ENCODE results near the gene S100A8.

S100A8 gene

GRCh38 chr1:153393926-153394325 lies 3.1 kb upstream of the S100A8 start:
- no peak for DNase-seq

GRCh38 chr1:153392822-153393221 lies 1.9 kb upstream of the S100A8 start:
- DNase-seq = no peak

DNA sequence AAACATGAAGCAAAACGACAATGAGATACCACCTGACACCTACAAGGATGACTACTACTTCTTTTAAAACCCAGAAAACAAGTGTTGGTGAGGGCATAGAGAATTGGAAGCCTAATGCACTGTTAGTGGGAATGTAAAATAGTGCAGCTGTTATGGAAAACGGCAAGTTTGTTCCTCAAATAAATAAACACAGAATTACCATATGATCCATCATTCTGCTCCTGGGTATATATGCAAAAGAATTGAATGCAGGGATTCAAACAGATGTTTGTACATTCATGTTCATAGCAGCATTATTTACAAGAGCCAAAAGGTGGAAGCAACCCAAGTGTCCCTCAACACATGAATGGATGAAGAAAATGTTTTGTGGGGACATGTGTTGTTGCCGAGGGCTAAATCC lies 1.4 kb upstream of the S100A8 start:
- DNase-seq = no peak

DNA sequence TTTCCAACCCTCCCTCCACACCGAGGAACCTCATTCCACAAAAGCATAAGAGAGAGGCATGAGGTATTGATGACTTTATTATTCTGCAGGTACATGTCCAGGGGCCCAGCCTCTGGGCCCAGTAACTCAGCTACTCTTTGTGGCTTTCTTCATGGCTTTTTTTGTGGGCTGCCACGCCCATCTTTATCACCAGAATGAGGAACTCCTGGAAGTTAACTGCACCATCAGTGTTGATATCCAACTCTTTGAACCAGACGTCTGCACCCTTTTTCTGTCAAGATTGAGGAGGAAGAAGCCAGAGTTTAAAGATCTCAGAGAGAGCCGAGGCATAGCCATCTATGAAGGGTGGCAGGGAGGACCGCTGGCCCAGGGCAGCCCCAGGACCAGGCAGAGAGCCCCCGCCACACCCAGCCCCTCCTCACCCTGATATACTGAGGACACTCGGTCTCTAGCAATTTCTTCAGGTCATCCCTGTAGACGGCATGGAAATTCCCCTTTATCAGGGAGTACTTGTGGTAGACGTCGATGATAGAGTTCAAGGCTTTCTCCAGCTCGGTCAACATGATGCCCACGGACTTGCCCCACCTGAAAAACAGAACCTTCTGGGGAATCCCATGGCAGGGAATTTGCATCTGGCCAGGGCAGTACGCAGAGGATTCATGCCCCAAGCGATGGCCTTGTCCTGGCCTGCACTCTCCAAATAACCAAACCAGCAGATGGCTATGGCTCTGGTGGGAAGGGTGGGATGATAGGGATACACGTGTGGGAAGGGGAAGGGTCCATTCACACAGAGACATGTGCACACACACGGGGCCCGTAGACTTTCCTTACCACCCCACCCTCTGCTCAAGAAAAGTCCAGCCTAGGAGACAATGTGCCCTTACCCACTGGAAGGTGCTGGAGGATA lies 647 bp downstream of the S100A8 start:
- no peak for DNase-seq

DNA sequence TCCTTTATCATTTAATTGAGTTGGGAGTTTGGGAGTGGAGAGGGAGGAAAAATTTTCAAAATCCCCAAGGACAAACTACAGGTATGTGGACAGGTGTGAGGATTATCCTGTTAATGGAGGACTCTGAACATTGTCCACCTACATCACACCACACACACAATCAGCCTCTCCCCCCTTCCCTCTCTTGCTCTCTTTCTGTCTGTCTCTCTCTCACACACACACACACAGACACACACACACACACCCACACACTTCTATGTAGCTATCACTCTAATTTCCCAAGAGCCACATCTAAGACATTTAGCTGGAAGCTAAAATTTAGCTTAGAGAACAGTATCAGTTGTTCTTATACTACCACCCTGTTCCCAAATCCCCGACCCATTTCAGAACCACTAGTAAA lies 1.5 kb downstream of the S100A8 start:
- no peak for DNase-seq

DNA sequence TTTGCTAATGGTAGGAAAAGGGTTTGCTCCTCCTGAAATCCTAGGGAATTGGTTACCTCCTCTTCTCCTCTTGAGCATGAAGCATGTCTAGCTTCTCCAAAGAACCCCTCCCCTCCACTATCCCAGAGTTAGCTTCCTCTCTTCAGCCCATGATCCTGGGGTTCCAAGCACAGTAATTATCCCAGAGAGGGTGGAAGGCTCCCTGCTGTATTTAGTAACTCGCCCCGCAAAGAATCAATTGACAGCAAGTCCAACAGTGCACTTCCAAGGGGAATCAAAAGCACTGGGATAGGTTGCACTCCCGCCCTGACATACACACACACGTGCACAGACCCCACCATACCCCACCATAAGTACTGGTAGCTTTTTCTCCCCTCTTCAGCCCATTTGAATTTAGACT lies 3.1 kb downstream of the S100A8 start:
- no peak for DNase-seq

GRCh38 chr1:153387001-153387400 lies 3.9 kb downstream of the S100A8 start:
- no peak for DNase-seq

GRCh38 chr1:153386500-153386901 lies 4.4 kb downstream of the S100A8 start:
- DNase-seq = peak in 8 of 56 donors; percentile 6 to 29 (median 14)

DNA sequence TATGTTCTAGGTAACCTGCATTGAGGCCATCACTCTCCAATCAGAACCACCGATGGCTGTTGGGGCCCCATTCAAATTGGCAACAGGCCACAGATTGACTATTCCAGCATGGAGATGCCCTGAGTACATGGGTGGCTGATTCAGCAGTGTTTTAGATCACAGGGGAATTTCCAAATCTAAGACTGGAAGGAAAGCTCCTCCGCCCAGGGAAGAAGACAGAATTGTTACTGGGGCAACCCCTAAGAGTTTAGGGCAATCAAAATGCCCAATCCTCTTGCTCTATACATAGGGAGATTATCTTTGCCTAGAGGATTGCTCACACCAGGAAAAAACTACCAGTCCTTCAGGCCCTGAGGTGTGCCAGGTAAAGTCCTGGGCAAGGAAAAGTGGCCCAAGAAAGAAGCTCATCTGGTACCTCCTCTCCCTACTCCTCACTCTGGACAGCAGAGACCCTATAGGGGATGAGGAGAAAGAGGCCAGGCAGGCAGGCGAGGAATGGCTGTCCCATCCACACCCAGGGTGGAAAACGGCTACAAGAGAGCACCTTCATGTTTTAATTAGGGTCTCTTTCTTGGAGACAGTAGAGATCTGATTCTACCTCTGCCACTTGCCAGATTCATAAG lies 5.8 kb downstream of the S100A8 start:
- no peak for DNase-seq

DNA sequence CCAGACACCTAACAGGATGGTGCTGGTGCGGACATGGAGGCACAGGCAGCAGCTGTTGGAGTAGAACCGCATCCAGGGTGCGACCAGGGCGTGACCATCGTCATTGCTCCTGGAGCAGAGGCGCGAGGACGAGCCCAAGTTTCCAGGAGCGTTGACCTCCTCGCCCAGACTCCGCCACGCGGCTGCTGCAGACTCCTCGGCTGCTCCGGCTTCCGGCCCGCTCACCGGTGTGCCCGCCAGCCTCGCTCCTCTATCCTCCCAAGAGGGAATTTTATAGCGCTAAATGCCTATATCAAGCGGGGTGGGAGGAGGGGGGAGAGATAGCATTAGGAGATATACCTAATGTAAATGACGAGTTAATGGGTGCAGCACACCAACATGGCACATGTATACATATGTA lies 10.2 kb downstream of the S100A8 start:
- no peak for DNase-seq

DNA sequence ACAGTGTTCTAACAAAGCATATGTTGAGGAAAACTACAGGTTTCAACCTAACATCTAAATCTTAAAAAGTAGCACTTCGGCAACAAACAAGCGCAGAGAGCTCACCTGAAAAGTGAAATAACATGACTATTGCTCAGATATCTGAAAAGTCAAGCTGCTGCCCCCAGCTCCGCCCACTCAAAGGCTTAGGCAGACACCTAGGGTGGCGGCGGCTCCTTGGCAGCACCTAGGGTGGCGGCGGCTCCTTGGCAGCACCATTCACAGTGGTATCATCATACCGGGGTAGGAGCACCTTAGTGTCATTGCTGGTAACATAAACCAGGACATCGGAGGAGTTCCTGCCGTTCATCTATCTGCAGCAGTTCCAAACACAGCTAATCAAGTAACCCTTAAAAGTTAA lies 11.3 kb downstream of the S100A8 start:
- DNase-seq = peak in 3 of 56 donors; percentile 9 to 10 (median 9)

GRCh38 chr1:153375511-153375910 lies 15.4 kb downstream of the S100A8 start, which contains the start of gene S100A12:
Gene S100A12, minus strand, starts transcription at chr1:153375621. Its CDS starts 1,029 bp downstream, at chr1:153374592.
- DNase-seq = no peak

DNA sequence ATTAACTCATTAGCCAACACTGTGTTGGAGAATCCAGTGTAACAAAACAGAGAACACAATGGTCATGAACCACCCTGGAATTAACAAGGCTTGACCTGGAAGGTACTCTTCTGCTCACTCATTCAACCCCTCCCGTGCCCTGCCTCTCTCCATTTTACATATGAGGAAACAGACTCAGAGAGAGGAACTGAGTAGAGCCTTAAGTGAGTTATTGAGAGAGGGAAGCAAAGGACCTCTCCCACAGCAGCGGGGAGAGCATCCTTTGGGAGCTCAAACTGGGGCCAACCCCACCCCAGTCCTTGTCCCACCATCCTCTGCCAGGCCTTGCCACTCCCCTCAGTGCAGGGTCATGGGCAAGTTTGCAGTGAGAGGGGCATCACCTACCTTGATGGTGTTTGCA lies 16.8 kb downstream of the S100A8 start:
- DNase-seq = no peak

DNA sequence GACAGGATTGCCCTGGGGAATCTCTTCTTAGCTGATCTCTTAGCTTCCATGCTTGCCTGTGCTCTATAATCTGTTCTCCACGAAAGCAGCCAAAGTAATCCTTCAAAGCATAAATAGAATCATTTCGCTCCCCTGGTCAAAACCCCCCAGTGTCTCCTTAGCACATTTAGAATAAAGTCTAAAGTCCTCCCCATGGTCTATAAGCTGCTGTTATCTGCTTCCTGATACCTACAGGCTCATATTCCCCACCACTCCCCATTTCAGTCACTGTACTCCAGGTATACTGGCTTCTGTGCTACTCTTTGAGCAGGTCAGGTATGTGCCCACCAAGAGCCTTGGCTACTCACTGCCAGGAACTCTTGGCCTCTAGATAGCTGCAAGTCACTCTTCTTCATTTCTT lies 18.3 kb downstream of the S100A8 start:
- no peak for DNase-seq

GRCh38 chr1:153371231-153371630 lies 19.6 kb downstream of the S100A8 start:
- DNase-seq = no peak

GRCh38 chr1:153370146-153370545 lies 20.7 kb downstream of the S100A8 start:
- DNase-seq = no peak

DNA sequence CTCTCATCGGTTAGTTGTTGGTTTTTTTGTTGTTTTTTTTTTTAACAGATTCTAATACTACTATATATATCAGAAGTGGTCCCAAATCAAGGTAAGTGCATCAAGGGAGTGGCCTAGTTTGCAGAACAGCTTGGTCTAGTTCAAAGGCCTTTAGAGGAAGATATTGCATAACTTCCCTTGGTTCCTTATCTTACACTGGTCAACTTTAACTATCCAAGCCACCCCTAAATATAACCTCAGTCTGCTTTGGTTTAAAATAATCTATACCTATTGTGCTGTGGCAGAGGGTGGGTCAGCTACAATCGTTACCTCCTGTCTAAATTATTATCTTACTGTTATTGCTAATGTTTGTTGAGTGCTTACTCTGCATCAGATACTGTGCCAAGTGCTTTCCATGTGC lies 22.4 kb downstream of the S100A8 start:
- DNase-seq = no peak

- DNase-seq = no peak
These were observed 23.8 kb downstream of the S100A8 start for GRCh38 chr1:153367090-153367489.

- no peak for DNase-seq
These were observed 24.6 kb downstream of the S100A8 start for GRCh38 chr1:153366261-153366660.

DNA sequence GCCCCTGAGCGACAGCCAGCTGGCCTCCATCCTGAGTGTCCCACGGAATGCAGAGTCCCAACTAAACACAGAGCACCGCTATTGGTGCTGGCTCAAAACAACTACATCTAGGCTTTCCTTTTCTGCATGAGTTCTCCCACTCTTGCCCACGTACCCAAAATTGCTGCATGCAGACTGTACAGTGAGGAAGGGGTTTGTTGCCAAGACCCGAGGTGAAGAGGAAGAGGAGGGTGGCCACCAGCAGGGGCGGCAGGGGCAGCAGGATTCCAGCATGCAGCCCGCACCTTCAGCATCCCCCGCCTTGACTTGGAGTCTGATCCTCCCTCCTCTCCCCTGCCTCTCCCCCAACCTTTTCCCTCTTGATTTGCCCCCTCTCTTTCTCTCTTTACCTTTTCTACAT lies 25.2 kb downstream of the S100A8 start:
- no peak for DNase-seq

DNA sequence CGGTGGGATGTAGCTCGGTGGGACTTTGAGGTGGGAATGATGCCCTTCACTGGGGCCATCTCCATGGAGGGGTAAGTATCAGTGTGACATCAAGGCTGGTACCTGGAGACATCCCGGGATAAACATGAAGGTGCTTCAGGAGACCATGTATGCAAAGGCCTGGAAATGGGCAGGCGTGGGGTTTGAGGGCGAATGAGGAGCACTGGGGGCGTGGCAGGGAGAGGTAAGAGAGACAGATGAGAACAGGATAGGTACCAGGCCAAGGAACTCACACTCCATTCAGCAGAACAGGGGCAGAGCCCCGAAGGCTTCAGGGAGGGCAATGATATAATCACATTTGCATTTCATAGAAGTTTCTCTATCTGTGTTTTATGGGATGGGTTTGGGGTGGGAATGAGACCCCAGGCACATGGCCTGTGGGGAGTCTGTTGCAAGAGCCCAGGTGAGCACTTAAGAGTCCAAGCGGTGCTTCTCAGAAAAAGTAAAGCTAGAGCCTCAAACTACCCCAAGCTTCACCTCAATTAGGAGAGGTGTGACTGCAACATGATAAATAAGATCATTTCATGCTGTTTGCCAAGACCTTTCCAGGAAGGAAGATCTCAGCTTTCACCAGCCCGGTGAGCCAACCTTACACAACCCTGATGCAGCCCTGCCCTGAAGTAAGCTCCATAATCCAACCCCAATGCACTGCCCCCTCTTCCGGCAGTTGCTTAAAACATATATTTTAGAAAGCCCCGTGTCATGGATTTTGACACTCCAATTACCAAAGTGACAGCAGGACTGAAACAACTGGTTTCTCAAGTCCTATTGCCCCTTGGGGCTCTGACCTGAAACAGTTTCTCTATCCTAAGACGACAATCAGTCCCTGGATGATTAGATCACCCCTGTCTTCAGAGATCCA lies 25.9 kb downstream of the S100A8 start:
- DNase-seq = no peak

DNA sequence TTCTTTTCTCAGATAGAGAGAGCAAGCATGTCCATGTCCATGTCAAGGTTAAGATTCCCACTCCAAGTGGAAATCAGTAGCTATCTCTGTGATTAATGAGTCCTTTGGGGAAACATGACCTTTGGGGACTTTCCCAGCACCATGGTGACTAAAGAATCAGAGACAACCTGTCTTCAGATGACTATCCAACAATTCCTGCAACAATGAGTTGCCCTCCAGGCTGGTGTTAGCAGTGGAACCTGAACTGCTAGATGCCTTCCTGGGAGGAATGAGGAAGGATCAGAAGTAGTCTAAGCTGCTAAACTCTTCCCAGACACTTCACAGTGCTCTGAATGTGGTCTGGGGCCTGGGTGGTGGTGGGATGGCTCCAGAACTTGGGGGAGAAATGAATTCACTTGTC lies 26.7 kb downstream of the S100A8 start:
- no peak for DNase-seq

Data from nucleus accumbens (tissue), 56 donors.